LNCaP clone FGC (cell line): ENCODE measurements around the gene YTHDC1.

ENCODE experiments used
- DNase-seq: peaks from one replicate; pipeline ENCODE4 v3.0.0-alpha.2; 2011; ENCODE audit warnings: low read depth
- H3K4me3 ChIP-seq: 2 replicates; pipeline ENCODE4 v1.5.1; 2011; ENCODE audit warnings: mild to moderate bottlenecking, low read depth, low read length, control low read depth
- CTCF ChIP-seq: IDR thresholded peaks from 2 replicates; pipeline ENCODE4 v1.5.1; 2012; ENCODE audit warnings: mild to moderate bottlenecking; ENCODE audit not compliant: control insufficient read depth, insufficient read depth; ENCODE audit errors: extremely low read depth

Gene YTHDC1

GRCh38 chr4:68369142-68369805, 19.4 kb upstream of the YTHDC1 start:
- no peak overlapping the region for H3K4me3 ChIP-seq
- no peak for TF ChIP-seq CTCF
- no peak for DNase-seq

GRCh38 chr4:68368691-68369131, 18.8 kb upstream of the YTHDC1 start:
- no peak overlapping the region for H3K4me3 ChIP-seq
- TF ChIP-seq CTCF: no peak
- DNase-seq: no peak

GRCh38 chr4:68367835-68368234, 17.9 kb upstream of the YTHDC1 start:
- TF ChIP-seq CTCF: no peak
- no peak overlapping the region for H3K4me3 ChIP-seq
- DNase-seq: no peak

GRCh38 chr4:68366600-68366999, 16.7 kb upstream of the YTHDC1 start:
- no peak for DNase-seq
- TF ChIP-seq CTCF: no peak
- H3K4me3 ChIP-seq: no peak overlapping the region

- no peak for TF ChIP-seq CTCF
- DNase-seq: no peak
- H3K4me3 ChIP-seq: no peak overlapping the region
Measured at GRCh38 chr4:68365068-68365467, 15.2 kb upstream of the YTHDC1 start.

GRCh38 chr4:68361146-68361589, 11.3 kb upstream of the YTHDC1 start:
- TF ChIP-seq CTCF: no peak
- DNase-seq: no peak
- H3K4me3 ChIP-seq: no peak overlapping the region
